Fibroblast of mammary gland (primary cell): ENCODE measurements around the gene CA10.

Experiments
- DNase-seq: peaks from one replicate; pipeline ENCODE4 v3.0.0-alpha.2; 2010; ENCODE audit warnings: low read depth
- H3K4me3 ChIP-seq: 2 replicates; pipeline ENCODE4 v1.5.1; 2011; ENCODE audit warnings: low read depth, mild to moderate bottlenecking, low read length, moderate library complexity; ENCODE audit not compliant: control insufficient read depth
- TF ChIP-seq, protein P1 (sequence below): conservative IDR thresholded peaks from 2 replicates; pipeline ENCODE4 v1.5.1; 2011; ENCODE audit warnings: low read depth, low read length, inconsistent platforms; ENCODE audit not compliant: control insufficient read depth, insufficient read depth

Gene CA10

DNA sequence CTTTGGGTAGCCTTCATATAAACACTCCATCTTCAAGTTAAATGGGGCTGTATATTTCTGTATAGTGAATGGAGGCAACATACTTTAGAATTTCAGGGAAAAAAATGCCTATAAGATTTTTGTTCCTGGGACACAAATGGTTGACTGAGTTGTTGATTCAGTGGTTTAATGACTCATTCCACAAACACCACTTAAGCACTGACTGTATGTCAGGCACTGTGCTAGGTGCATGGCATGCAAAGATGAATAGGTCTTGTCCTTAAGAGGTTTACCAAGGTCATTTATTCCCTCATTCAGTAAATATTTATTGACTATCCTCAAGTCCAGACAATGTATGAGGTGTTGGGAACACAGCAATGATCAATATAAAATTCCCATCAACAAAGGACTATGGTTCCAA is 417.1 kb downstream of the CA10 start:
- no peak for DNase-seq
- H3K4me3 ChIP-seq, result no peak overlapping the region
- TF ChIP-seq, protein P1, sequence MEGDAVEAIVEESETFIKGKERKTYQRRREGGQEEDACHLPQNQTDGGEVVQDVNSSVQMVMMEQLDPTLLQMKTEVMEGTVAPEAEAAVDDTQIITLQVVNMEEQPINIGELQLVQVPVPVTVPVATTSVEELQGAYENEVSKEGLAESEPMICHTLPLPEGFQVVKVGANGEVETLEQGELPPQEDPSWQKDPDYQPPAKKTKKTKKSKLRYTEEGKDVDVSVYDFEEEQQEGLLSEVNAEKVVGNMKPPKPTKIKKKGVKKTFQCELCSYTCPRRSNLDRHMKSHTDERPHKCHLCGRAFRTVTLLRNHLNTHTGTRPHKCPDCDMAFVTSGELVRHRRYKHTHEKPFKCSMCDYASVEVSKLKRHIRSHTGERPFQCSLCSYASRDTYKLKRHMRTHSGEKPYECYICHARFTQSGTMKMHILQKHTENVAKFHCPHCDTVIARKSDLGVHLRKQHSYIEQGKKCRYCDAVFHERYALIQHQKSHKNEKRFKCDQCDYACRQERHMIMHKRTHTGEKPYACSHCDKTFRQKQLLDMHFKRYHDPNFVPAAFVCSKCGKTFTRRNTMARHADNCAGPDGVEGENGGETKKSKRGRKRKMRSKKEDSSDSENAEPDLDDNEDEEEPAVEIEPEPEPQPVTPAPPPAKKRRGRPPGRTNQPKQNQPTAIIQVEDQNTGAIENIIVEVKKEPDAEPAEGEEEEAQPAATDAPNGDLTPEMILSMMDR, result no peak

DNA sequence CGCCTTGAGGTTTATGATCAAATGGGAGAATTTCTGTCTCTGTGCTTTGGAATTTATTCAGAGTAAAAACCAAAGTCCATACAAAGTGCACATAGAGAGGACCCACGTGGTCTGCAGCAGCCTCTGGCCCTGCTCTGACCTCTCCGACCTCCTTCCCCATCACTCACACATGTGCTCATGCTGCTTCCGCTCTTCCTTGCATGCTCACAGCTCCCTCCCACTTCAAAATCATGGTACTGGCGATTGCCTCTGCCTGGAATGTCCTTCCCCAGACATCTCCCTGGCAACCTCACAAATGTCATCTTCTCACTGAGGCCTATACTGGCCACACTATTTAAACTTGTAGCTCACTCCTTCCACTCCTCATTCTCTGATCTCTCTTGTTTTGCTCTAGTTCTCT is 418.0 kb downstream of the CA10 start:
- no peak overlapping the region for H3K4me3 ChIP-seq
- no peak for DNase-seq
- TF ChIP-seq, protein P1, result no peak

DNA sequence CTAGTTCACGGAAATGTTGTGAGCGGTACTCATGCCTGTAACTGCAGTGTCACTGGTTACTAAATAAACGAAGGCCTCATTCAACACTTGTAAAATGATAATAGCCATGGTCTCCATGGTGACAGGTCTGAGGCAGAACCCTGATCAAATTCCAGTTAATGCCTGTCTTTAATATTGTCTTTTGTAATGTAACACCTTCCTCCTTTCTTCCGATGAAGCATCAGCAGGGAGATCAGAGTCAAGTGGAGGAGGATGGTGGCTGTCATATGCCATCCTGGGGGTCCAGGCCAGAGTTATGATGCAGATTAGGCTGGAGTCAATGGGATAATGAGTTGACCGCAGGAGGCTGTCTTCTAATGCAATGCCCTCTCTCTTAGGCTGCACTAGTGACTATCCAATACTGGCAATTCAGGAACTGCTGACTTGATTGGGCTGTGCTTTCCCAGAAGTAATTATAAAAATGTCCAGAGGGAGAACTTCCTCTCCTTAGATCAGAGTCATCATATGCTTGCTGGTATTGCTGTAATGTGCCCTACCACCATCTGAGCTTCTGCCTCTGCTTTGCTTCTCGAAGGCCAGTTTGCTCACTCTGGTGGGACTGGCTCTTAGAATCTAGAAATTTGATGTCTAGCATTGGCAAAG is 419.1 kb downstream of the CA10 start:
- DNase-seq, result no peak
- no peak overlapping the region for H3K4me3 ChIP-seq
- TF ChIP-seq, protein P1, result no peak

DNA sequence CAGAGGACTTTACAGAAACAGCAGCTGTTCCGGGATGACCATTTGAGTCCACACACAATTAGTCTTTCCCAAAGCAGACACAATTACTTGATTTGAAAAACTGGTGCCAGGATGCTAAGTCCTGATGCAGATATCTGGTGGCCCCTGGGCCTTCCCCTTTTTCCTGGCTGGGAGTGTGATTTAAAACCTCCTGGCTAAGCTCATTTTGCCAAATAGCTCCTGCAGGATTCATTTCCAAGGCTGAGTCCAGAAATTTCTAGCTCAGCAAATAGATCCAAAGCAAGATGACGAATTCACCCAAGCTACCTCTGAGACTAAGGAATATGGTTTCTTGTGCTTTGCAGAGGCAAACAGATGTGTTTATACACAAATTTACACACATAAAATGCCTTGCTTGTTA is 422.2 kb downstream of the CA10 start:
- no peak overlapping the region for H3K4me3 ChIP-seq
- TF ChIP-seq, protein P1, result no peak
- no peak for DNase-seq

DNA sequence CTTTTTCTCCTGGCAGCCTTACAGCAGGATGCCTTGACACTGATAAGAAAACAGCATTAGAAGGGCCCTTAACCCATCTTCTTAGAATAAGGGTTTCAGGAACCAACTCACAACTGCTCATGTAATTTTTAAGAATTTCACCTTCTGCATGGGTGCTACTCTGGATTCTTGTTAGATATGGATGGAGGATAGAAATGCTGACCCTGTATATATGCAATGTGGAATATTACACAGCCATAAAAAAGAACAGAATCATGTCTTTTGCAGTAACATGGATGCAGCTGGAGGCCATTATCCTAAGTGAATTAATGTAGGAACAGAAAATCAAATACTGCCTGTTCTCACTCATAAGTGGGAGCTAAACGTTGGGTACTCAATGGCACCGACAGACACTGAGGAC is 423.5 kb downstream of the CA10 start:
- no peak for DNase-seq
- no peak overlapping the region for H3K4me3 ChIP-seq
- TF ChIP-seq, protein P1, result no peak

DNA sequence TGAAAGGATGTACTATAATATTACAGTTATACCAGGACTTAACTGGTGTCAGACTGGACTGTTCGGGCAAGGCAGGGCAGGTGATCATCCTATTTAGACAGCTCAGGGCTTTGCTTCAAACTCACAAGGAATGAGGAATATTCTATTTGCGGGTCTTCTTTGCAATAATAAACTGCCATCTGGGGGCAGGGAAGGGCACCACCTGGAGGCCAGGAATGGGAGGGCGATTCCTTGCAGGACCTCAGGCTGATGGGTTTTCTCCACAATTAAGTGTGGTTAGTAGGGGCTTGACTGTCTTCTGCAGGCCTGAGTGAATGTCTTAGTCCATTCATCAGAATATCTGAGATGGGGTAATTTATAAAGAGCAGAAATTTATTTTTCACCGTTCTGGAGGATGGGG is 424.1 kb downstream of the CA10 start:
- no peak for DNase-seq
- TF ChIP-seq, protein P1, result peak; percentile 27

DNA sequence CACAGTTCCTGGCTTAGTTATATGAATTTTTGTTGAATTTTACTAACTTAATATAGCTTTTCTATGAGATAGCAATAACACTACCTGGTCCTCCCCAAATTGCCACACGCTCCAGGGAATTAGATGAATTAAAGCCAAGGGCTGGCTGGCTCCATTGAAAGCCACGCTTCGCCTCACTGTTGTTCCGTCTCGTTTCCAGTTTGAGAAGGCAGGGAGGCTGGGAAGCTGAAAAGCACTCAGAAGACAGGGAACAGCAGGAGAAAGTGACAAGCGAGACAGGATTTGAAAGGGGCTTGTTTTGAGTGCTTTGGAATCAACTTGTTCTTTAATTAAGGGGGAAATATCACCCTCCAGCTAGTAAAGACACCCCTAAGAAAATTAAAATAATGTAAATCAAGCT is 425.3 kb downstream of the CA10 start:
- DNase-seq, result no peak
- no peak overlapping the region for H3K4me3 ChIP-seq
- TF ChIP-seq, protein P1, result no peak

More for the DNA sequence above, 424.1 kb downstream of the CA10 start:
- H3K4me3 ChIP-seq, result no peak overlapping the region
